Caki2 (cell line): ENCODE results near the gene ACOX3. TPM values are rescaled to one million over a fixed set of nuclear protein-coding genes. Genes with fewer than 3 reads are reported as not detected.
A peak's percentile ranks its signal among the peaks of the same experiment; 100 is the strongest.
"Not testable (repeated sequence)": the region's sequence is repeated elsewhere in the genome, so short reads cannot be mapped to it uniquely, and the experiment has no call there.

Source experiments
- DNase-seq: peaks from one replicate; pipeline ENCODE4 v3.0.0-alpha.2; 2015; ENCODE audit warnings: low read depth
- in situ Hi-C: cut with HindIII; loops from 2 replicates; pipeline ENCODE4 v1.10.0; 2016; ENCODE audit warnings: low sequenced_read_pairs, low pct_unique_long_range_greater_than_20kb, mixed read lengths
- total RNA-seq: library from RNA; depleted of rRNA; stranded (reverse); fragments of >200 nt; shearing (Covaris generic); gene quantifications from 2 replicates; pipeline ENCODE4 v1.2.3, GENCODE V29; 2014; ENCODE audit warnings: low replicate concordance

Gene ACOX3
- total RNA-seq, 1 experiment from 2014 or later, result 7.3 TPM

DNA sequence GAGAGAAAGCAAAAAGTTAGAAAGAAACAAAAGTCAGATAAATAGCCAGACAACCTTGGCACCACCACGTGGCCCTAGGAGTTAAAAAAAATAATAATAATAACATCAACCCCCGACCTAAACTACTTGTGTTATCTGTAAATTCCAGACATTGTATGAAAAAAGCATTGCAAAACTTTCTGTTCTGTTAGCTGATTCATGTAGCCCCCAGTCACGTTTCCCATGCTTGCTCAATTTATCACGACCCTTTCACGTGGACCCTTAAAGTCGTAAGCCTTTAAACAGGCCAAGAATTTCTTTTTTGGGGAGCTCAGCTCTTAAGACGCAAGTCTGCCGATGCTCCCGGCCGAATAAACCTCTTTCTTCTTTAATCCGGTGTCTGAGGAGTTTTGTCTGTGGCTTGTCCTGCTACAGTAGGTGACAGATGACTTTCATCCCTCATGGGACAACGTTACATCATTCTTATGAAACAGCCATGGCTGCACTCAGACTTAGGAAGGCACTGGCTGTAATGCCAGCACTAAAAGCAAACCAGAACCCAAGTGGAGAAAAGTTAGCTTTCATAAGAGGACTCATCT is 520 bp downstream of the ACOX3 start:
- DNase-seq, result no peak
- in situ Hi-C loops, result no loop called here

DNA sequence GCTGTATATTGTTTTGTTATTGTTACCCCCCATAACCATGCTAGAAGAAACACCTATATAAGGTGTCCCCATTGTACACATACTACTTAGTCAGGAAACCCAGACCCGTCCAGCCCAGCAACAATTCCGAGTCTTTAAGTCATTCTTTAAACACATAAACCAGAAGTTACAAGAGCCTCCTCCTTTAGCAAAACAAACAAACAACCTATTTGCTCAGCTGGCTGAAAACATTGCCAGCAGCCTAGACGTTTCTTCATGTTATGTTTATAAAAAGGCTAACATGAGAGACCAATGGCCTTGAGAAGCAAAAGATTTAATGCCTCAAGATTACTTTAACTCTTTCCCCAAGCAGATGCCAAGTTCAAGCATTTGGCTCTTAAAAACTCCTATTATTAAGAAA is 1.4 kb downstream of the ACOX3 start:
- in situ Hi-C loops, result no loop called here
- DNase-seq, result no peak

DNA sequence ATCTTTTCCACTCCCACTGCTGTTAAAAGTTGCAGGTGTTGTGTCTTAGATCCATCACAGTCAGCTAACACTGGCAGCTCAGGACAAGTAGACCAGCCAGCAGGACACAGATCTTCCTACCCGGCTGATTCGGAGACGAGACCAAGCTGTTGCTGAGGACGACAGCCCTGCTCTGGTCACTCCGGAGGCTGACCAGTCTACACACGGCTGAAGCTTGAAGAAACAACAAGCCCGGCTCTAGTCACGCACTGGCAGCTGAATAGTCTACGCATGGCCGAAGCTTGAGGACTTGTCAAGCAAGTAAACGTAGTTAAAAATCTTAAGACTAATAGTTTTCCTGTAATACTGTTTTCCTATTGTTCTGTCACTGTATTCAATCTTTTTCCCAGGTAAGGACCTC is 1.8 kb downstream of the ACOX3 start:
- DNase-seq, result no peak
- in situ Hi-C loops, result no loop called here

DNA sequence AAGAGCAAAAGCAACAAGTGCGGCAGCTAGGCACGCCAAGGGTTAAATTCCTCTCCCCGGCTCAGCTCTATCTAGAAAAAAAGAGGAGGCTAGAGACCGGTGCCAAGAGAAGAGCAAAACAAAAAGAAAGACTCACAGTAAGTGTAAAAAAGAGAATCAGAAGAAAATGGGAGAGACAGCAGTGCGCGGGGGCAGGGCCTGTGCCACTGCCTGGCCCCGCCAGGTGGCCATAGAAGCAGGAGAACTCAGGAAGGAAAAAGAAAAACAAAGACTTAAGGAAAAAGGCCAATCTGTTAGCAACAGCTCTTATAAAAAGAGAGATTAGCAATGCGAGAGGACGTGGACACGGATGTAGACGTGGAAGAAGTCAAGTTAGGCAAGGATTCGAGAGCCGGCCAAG is 3.2 kb downstream of the ACOX3 start:
- in situ Hi-C loops, result no loop called here
- no peak for DNase-seq

DNA sequence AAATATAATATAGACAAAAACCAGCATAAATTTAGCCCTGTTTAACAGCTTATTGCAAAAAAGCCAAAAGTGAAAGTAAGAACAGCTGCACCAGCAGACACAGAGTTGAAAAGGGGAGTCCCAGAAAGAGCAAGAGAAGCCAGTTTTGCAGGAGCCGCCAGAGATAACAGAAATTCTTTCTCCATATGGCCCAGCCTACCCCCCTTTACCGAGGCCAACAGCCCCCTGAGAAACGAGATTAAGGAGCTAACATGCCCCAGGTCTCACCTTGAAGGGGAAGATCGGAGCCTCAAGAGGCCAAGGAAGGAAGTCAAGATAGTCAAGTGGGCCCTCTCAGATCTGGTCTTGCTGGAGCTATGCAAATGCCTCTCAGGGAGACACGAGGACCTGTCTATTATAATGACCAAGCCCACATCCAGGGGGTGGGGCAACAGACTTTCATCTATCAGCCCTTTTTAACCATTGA is 4.8 kb downstream of the ACOX3 start:
- no peak for DNase-seq
- in situ Hi-C loops, result no loop called here

DNA sequence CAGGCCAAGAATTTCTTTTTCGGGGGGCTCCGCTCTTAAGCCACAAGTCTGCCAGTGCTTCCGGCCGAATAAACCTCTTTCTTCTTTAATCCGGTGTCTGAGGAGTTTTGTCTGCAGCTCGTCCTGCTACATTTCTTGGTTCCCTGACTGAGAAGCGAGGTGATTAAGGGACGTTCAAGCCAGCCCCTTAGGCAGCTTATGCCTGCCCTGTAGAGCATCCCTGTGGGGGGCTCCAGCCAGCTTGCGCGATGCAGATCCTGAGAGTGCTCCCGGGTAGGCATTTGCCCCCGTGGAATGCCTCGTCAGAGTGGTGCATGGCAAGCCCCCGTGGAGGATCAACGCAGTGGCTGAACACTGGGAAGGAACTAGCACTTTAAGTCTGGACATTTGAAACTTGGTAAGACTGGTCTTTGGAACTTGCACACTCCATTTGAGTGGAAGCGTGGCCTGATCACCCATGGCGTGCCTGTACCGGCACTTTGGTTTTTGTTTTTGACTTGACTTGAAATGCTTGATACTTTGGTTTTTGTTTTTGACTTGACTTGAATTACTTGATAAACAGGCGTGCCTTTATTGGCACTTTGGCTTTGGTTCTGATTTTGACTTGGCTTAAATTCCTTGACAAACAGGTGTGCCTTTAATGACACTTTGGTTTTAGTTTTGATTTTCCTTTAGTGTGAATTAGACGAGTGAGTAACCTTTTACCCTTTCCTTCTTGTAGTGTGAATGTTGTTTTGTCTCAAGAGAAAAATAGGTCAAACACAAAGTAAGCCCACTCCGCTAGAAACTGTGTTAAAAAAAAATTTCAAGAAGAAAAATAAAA is 6.1 kb downstream of the ACOX3 start:
- no peak for DNase-seq
- in situ Hi-C loops, result no loop called here

DNA sequence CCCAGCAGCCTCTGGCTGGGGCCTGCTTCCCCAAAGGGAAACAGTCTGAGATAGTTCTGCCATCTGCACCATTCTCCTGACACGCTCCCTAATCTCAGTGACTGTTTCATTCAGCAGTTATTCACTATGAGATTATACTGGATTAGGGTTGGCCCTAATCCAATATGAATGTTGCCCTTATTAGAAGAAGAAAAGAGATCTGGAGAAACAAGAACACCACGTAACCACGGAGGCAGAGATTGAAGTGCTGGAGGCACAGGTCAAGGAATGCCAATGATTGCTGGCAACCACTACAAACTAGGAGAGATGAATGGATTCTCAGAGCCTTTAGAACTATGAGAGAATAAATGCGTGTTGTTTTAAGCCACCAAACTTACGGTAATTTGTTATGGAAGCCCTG is 7.4 kb downstream of the ACOX3 start:
- in situ Hi-C loops, result no loop called here
- DNase-seq, result no peak

DNA sequence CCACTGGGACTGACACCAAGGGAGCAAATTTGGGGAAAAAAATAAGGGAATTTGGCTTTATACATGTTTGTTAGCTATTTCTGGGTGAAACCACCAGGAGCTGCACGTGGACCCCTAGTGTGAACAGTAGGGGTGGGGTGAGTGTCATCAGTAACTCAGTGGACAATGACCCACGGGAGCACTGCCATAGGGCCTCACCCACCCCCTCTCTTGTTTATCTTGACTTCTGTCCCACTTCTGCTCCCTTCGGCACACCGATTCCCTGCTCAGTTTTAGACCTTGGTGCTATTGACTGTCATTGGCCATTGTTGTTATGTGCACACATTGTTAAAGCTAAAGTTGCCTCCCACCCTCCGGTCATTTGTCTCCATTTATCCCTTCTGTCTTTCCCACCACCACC is 9.0 kb downstream of the ACOX3 start:
- in situ Hi-C loops, result no loop called here
- DNase-seq, result no peak

DNA sequence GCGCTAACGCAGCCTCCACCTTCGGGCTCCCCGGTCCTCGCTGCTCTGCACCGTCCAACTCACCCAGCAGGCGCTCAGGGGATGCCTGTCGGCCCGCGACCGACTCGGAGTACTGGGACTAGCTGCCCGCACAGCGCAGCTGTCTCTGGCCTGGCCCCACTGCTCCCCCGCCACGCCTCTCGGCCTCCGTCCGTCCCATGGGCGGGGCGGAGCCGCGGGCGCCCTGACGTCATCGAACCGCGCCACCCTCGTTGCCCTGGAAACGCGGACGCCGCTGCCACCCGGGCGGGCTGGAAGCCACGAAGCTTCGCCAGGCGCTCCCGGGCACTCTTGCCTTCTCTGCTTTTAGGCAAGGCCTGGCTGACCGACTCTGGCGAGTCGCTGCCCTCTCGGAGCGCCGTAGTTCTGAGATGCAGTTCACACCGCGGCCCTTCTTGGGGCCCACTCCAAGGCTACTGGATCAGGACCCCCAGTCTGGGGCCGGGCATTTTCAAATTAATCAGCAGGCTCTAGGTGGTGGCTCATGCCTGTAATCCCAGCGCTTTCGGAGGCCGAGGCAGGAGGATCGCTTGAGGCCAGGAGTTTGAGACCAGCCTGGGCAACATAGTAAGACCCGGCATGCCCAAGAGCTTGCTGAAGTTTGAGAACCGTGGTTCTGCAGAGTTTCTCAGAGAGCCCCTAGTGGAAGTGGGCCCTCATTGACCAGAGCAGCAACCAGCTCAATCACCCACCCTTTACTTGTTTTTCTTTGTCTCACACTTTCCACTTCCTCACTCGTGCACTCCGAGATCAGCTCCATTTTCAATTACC is 12.0 kb downstream of the ACOX3 start:
- in situ Hi-C loops, result no loop called here
- peak; percentile 85 for DNase-seq

DNA sequence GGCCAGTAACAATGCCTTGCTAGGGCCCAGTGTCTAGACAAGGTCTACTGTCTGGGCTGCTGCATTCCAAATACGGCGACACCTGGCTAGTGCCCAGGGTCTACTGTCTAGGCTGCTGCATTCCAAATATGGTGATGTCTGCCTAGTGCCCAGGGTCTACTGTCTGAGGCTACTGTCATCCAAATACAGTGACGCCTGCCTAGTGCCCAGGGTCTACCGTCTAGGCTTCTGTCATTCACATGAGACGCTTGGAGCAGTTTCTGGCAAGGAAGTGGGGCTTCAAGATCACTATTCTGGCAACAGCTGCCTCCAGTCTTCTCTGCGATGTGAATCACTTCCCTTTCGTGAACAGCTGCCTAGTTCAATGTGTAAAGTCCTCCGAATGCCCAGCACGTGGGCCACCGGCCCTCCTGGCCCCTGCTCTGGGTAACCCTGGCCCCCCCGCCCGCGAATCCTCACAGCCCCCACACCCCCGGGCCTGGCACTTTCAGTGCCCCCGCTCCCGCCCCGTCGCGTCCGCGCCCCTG is 12.7 kb downstream of the ACOX3 start:
- DNase-seq, result peak; percentile 4
- in situ Hi-C loops, result no loop called here

DNA sequence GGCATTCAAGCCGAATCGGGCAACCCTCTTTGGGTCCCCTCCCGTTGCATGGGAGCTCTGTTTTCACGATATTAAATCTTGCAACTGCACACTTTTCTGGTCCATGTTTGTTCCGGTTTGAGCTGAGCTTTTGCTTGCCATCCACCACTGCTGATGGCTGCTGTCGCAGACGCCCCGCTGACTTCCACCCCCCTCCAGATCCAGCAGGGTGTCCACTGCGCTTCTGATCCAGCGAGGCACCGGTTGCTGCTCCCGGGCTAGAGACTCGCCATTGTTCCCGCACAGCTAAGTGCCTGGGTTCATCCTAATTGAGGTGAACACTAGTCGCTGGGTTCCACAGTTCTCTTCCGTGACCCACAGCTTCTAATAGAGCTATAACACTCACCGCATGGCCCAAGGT is 13.3 kb downstream of the ACOX3 start:
- in situ Hi-C loops, result no loop called here
- DNase-seq, result no peak

DNA sequence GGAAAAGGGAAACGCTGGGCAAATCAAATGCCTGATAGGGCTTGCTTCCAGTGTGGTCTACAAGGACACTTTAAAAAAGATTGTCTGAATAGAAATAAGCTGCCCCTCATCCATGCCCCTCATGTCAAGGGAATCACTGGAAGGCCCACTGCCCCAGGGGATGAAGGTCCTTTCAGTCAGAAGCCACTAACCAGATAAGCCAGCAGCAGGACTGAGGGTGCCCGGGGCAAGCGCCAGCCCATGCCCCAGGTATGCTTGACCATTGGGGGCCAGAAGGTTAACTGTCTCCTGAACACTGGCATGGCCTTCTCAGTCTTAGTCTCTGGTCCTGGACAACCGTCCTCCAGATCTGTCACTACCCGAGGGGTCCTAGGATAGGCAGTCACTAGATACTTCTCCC is 17.7 kb downstream of the ACOX3 start:
- no peak for DNase-seq
- in situ Hi-C loops, result no loop called here

DNA sequence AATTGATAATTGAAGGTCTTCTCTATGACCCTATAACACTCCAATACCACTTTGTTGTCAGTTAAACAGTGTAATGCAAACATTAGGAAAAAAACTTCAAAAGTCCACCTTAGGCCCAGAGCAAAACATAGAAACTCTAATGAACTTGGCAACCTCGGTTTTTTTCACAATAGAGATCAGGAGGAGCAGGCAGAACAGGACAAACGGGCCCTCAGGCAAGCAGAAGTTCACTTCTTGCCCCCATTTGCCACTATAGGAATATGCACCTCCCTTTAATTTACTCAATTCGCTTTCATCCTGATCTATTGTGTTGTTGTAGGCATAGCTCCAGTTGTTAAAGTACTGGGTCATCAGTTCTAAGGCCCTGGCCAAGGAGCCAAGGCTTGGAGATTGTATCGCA is 18.2 kb downstream of the ACOX3 start:
- in situ Hi-C loops, result no loop called here
- no peak for DNase-seq

DNA sequence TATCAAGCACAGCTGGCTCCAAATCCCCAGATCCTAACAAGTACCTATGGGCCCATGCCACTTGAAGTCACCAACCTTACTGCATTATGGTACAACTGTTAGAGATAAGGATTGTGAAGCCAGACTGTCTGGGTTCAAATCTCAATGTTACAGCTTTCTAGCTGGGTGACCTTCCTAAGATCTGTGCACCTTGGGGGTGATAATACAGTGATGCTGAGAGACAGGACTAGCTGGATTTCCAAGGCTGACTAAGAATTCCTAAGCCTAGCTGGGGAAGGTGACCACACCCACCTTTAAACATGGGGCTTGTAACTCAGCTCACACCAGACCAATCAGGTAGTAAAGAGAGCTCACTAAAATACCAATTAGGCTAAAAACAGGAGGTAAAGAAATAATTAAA is 20.4 kb downstream of the ACOX3 start:
- in situ Hi-C loops, result not testable (repeated sequence)

DNA sequence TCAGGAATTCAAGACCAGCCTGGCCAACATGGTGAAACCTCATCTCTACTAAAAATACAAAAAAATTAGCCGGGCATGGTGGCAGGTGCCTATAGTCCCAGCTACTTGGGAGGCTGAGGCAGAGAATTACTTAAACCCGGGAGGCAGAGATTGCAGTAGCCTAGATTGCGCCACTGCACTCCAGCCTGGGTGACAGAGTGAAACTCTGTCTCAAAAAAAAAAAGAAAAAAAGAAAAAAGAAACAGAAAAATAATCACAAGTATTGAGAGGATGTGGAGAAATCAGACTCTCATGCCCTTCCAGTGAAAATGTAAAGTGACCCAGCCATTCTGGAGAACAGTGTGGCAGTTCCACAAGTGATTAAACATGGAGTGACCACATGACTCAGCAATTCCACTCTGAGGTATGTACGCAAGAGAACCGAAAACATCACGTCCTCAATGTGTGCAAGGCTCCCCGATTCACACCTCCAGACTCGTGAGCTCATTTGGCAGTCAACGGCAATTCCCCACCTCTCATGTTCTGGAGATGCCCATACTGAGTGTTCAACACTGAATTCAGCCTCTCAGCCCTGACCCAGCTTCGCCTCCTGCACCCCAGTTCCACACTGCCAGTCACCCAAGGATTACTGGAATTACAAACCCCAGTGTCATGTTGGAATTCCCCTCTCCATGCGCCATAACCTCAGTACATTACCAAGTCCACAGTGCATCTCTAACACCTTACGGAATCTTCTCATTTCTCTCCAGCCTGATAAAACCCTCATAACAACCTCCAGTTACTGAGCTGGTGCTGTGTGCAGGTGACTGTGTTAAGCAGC is 21.1 kb downstream of the ACOX3 start:
- no peak for DNase-seq
- in situ Hi-C loops, result no loop called here

More for the DNA sequence above, 20.4 kb downstream of the ACOX3 start:
- DNase-seq, result not testable (repeated sequence)

DNA sequence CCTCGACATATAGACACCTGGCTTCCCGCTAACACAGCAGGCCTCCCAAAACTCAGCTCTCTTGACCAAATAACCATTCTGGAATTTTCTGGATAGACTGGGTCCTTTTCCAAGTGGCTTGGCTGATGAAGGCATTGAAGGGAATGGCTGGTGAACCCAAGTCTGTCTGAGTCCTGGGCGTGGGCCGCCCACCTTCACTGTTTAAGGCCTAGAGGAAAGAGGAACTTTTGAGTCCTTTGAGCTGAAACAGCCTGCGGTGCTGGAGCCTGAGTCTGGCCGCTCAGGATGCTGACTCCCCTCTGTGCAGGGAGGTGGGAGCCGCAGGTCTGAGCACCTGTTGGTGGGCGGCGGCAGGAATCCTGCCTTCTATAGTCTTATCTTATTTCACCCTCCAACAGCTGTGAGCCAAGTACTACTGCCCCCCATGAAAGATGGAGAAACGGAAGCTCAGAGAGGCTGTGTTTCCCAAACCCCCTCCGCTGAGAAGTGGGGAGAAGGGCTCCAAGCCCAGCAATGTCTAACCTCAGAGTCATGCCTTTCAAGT is 23.4 kb downstream of the ACOX3 start:
- DNase-seq, result no peak
- in situ Hi-C loops, result no loop called here

DNA sequence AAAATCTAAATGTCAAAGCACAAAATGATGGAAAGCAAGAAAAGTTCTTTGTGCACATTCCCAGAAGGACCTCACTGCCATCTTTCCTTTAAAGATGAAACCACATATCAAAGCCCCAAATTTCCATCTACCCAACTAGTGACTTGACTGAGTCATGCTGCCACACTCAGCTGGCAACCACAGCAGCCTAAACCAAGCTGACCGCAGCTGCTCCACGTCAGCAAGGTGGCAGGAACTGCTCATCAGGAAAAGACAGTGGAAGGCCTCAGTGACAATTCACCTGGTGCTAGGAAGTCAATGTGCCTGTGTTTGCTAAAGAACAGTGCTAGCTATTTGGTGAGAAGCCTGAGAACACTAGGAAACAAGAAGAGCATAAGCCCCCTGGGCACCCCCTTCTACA is 26.1 kb downstream of the ACOX3 start:
- in situ Hi-C loops, result no loop called here
- no peak for DNase-seq

DNA sequence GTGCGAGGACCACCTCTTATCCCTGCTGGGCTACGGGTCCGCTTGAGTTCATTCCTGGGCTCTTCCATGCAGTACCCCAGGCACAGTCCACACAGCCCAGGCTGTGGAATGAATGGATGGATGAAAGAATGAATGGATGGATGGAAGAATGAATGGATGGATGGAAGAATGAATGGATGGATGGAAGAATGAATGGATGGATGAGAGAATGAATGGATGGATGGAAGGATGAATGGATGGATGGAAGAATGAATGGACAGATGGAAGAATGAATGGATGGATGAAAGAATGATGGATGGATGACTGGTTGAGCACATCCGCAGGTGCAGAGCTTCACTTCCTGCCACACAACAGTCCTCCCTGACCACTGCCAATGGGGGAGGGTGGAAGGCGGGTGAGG is 28.2 kb downstream of the ACOX3 start:
- no peak for DNase-seq
- in situ Hi-C loops, result no loop called here
